COLO829 (cell line): ENCODE measurements around the gene FHIP1A.
"Not testable (repeated sequence)": the region's sequence is repeated elsewhere in the genome, so short reads cannot be mapped to it uniquely, and the experiment has no call there.

ENCODE experiments used
- DNase-seq: peaks from one replicate; pipeline ENCODE4 v3.0.0; 2012; ENCODE audit warnings: low spot score

The FHIP1A gene

GRCh38 chr4:151408630-151409469 lies at the start of gene FHIP1A:
Gene FHIP1A, plus strand, starts transcription at chr4:151409176. Its CDS starts 157,084 bp downstream, at chr4:151566260.
- DNase-seq, result no peak

GRCh38 chr4:151359576-151359975 lies 49.4 kb upstream of the FHIP1A start:
- DNase-seq, result peak; percentile 89

- DNase-seq, result no peak
Measured at GRCh38 chr4:151361126-151361525, 47.9 kb upstream of the FHIP1A start.

- DNase-seq, result no peak
Measured at GRCh38 chr4:151361966-151362365, 47.0 kb upstream of the FHIP1A start.

- DNase-seq, result peak; percentile 84
Measured at GRCh38 chr4:151362404-151363164, 46.4 kb upstream of the FHIP1A start.

- no peak for DNase-seq
Measured at GRCh38 chr4:151376540-151376939, 32.4 kb upstream of the FHIP1A start.

GRCh38 chr4:151389311-151389710 lies 19.7 kb upstream of the FHIP1A start:
- no peak for DNase-seq

GRCh38 chr4:151389799-151390198 lies 19.2 kb upstream of the FHIP1A start:
- DNase-seq, result not testable (repeated sequence)

- no peak for DNase-seq
Measured at GRCh38 chr4:151395873-151396272, 13.1 kb upstream of the FHIP1A start.

- DNase-seq, result no peak
Measured at GRCh38 chr4:151400343-151400742, 8.6 kb upstream of the FHIP1A start.

GRCh38 chr4:151401739-151402138 lies 7.2 kb upstream of the FHIP1A start:
- no peak for DNase-seq

GRCh38 chr4:151402145-151402865 lies 6.7 kb upstream of the FHIP1A start:
- no peak for DNase-seq

- no peak for DNase-seq
Measured at GRCh38 chr4:151403656-151404055, 5.3 kb upstream of the FHIP1A start.

- DNase-seq, result not testable (repeated sequence)
Measured at GRCh38 chr4:151404802-151405201, 4.2 kb upstream of the FHIP1A start.

- DNase-seq, result no peak
Measured at GRCh38 chr4:151407018-151407417, 2.0 kb upstream of the FHIP1A start.

GRCh38 chr4:151407466-151408379 lies 1.3 kb upstream of the FHIP1A start:
- DNase-seq, result no peak

GRCh38 chr4:151408380-151408629 lies 671 bp upstream of the FHIP1A start:
- DNase-seq, result no peak

- DNase-seq, result peak; percentile 67
Measured at GRCh38 chr4:151409470-151410313, 716 bp downstream of the FHIP1A start.

- DNase-seq, result no peak
Measured at GRCh38 chr4:151415978-151416377, 7.0 kb downstream of the FHIP1A start.

GRCh38 chr4:151417164-151417571 lies 8.2 kb downstream of the FHIP1A start:
- DNase-seq, result no peak
